HepG2 (cell line): ENCODE measurements around the gene MADCAM1. TPM values are rescaled to one million over a fixed set of nuclear protein-coding genes. Genes with fewer than 3 reads are reported as not detected.

Experiments used
- GATA4 ChIP-seq: sonication (generic); IDR thresholded peaks from 2 replicates; pipeline ENCODE4 v1.6.1; 2016; ENCODE audit warnings: antibody characterized with exemption, low read depth, borderline replicate concordance
- HNF4A ChIP-seq: sonication (generic); formaldehyde crosslinking; IDR thresholded peaks from 2 replicates; pipeline ENCODE4 v1.4.0; 2020; ENCODE audit warnings: missing genetic modification reagents
- HNRNPL ChIP-seq: fragments of 200-400 bp; formaldehyde crosslinking; IDR thresholded peaks from 2 replicates; pipeline ENCODE4 v1.6.1; 2017; ENCODE audit warnings: mild to moderate bottlenecking, low read depth, low read length
- KLF13 ChIP-seq: sonication (generic); formaldehyde crosslinking; IDR thresholded peaks from 2 replicates; pipeline ENCODE4 v1.4.0; 2020; ENCODE audit warnings: mild to moderate bottlenecking, missing genetic modification reagents
- MAFG ChIP-seq: sonication (generic); formaldehyde crosslinking; IDR thresholded peaks from 2 replicates; pipeline ENCODE4 v1.5.1; 2020; ENCODE audit warnings: mild to moderate bottlenecking, missing genetic modification reagents
- MED13 ChIP-seq: sonication (generic); formaldehyde crosslinking; IDR thresholded peaks from 2 replicates; pipeline ENCODE4 v1.5.0; 2020; ENCODE audit warnings: missing genetic modification reagents
- NBN ChIP-seq: fragments of 450-650 bp; conservative IDR thresholded peaks from 2 replicates; pipeline ENCODE4 v1.6.1; 2017
- NFATC3 ChIP-seq: sonication (generic); formaldehyde crosslinking; IDR thresholded peaks from 2 replicates; pipeline ENCODE4 v1.5.1; 2020; ENCODE audit warnings: mild to moderate bottlenecking, missing genetic modification reagents
- PHF21A ChIP-seq: sonication (generic); formaldehyde crosslinking; IDR thresholded peaks from 2 replicates; pipeline ENCODE4 v1.5.0; 2020; ENCODE audit warnings: mild to moderate bottlenecking, missing genetic modification reagents
- PTBP1 ChIP-seq: fragments of 200-400 bp; formaldehyde crosslinking; IDR thresholded peaks from 2 replicates; pipeline ENCODE4 v1.6.1; 2018; ENCODE audit warnings: low read length, low read depth; ENCODE audit not compliant: poor library complexity, severe bottlenecking
- REXO4 ChIP-seq: sonication (generic); formaldehyde crosslinking; IDR thresholded peaks from 2 replicates; pipeline ENCODE4 v1.8.0; 2022; ENCODE audit warnings: missing genetic modification reagents, mild to moderate bottlenecking, borderline replicate concordance
- SP5 ChIP-seq: IDR thresholded peaks from 2 replicates; pipeline ENCODE4 v1.6.1; 2016; ENCODE audit warnings: low read depth, borderline replicate concordance
- STAT5B ChIP-seq: sonication (generic); formaldehyde crosslinking; IDR thresholded peaks from 2 replicates; pipeline ENCODE4 v1.4.0; 2020; ENCODE audit warnings: missing genetic modification reagents
- ZBTB42 ChIP-seq: sonication (generic); formaldehyde crosslinking; IDR thresholded peaks from 2 replicates; pipeline ENCODE4 v1.5.0; 2020; ENCODE audit warnings: mild to moderate bottlenecking, missing genetic modification reagents
- ZNF101 ChIP-seq: sonication (generic); formaldehyde crosslinking; IDR thresholded peaks from 2 replicates; pipeline ENCODE4 v1.4.0; 2020; ENCODE audit warnings: mild to moderate bottlenecking, low read depth, missing genetic modification reagents, borderline replicate concordance
- ZNF121 ChIP-seq: sonication (generic); formaldehyde crosslinking; IDR thresholded peaks from 2 replicates; pipeline ENCODE4 v1.5.0; 2020; ENCODE audit warnings: mild to moderate bottlenecking, missing genetic modification reagents
- ZNF335 ChIP-seq: sonication (generic); formaldehyde crosslinking; IDR thresholded peaks from 2 replicates; pipeline ENCODE4 v1.4.0; 2020; ENCODE audit warnings: missing genetic modification reagents
- ZNF367 ChIP-seq: sonication (generic); formaldehyde crosslinking; IDR thresholded peaks from 2 replicates; pipeline ENCODE4 v1.4.0; 2020; ENCODE audit warnings: missing genetic modification reagents, borderline replicate concordance
- ZNF451 ChIP-seq: sonication (generic); formaldehyde crosslinking; IDR thresholded peaks from 2 replicates; pipeline ENCODE4 v1.5.0; 2020; ENCODE audit warnings: mild to moderate bottlenecking, missing genetic modification reagents
- polyA plus RNA-seq, 8 experiments: library from polyadenylated mRNA; depleted of rRNA in 3 of 8; stranded (reverse) in 7 of 8; unstranded in 1 of 8; fragments of >200 nt; fragmentation: Illumina TruSeq in 4 of 8; extraction: Trizol in 4 of 8; gene quantifications; 2 replicates each; pipeline versions ENCODE4 v1.2.1 to v1.2.3, GENCODE V29; 2011 to 2016; ENCODE audit warnings: low read depth in 4 of 8, missing spikeins in 1 of 8, mixed read lengths in 1 of 8; ENCODE audit not compliant: insufficient read depth in 1 of 8
- total RNA-seq, 5 experiments: library from RNA; depleted of rRNA; stranded (reverse); fragments of >200 nt; fragmentation: Illumina TruSeq; extraction: Trizol; gene quantifications; 2 replicates each; pipeline ENCODE4 v1.2.3, GENCODE V29; 2016; ENCODE audit warnings: low read depth in 1 of 5
- TF ChIP-seq, protein P1 (sequence below): sonication (generic); formaldehyde crosslinking; IDR thresholded peaks from 2 replicates; pipeline ENCODE4 v1.5.0; 2020; ENCODE audit warnings: missing genetic modification reagents
- TF ChIP-seq, protein P2 (sequence below): sonication (generic); formaldehyde crosslinking; IDR thresholded peaks from 2 replicates; pipeline ENCODE4 v1.5.0; 2020; ENCODE audit warnings: missing genetic modification reagents, mild to moderate bottlenecking, borderline replicate concordance
- TF ChIP-seq, protein P3 (sequence below): sonication (generic); formaldehyde crosslinking; IDR thresholded peaks from 2 replicates; pipeline ENCODE4 v1.5.0; 2020; ENCODE audit warnings: mild to moderate bottlenecking, missing genetic modification reagents
- TF ChIP-seq, protein P4 (sequence below): sonication (generic); formaldehyde crosslinking; conservative IDR thresholded peaks from 2 replicates; pipeline ENCODE4 v1.4.0; 2020; ENCODE audit warnings: missing genetic modification reagents

MADCAM1 gene
- total and polyA plus RNA-seq, 2 of the 13 experiments (the other 11 are each of a cell fraction or from before 2014, with no cell fraction given), result 0.29 to 0.33 TPM

DNA sequence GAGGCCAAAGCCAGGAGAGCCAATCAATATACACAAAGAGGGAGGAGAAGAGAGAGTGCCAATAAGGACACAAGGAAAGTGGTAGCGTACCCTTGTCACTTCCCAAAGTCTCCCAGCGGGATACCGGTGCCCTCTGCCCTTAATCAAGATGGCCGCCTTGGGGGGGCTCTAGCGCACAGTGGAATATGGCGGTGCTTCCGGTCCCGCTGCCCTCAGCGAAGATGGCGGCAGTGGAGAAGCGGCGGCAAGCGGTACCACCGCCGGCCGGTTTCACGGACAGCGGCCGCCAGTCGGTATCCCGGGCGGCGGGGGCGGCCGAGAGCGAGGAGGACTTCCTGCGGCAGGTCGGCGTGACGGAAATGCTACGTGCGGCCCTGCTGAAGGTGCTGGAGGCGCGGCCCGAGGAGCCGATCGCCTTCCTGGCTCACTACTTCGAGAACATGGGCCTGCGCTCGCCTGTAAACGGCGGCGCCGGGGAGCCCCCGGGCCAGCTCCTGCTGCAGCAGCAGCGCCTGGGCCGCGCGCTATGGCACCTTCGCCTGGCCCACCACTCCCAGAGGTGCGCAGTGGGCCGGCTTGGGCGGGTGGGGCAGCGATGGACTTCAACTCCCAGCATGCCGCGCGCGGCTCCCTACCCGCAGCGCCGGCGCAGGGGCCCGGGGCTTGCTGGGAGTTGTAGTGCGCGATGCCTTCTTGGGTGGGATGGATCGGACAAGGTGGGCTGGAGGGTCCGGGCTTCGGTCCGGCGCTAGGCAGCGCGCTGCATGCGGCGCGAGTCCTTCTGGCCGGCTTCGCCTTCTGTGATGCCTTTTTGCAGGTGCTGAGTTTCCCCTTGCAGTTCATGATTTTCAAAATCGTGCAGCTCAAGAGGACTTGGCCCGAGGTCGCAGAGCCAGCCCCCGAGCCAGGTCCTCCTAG is 11.3 kb downstream of the MADCAM1 start, which contains the start of gene TPGS1 (continued):
- TF ChIP-seq MED13 (0 out of 2 replicates have a peak, but pooled peaks have one; percentile 45), ZBTB42 (no peak), NBN (no peak), HNRNPL (no peak), NFATC3 (CRISPR knock-in tag) (peak; percentile 57; the same call in 1 of the 2 replicates), GATA4 (no peak), ZNF367 (CRISPR knock-in tag) (no peak), ZNF101 (CRISPR knock-in tag) (no peak), ZNF121 (CRISPR knock-in tag) (no peak; the same call in 1 of the 2 replicates), MAFG (CRISPR knock-in tag) (no peak), REXO4 (CRISPR knock-in tag) (no peak), ZNF335 (no peak), ZNF451 (0 out of 2 replicates have a peak, but pooled peaks have one; percentile 7), PHF21A (no peak), HNF4A (CRISPR knock-in tag) (no peak), PTBP1 (no peak), SP5 (CRISPR knock-in tag) (peak; percentile 18; the same call in 1 of the 2 replicates), KLF13 (CRISPR knock-in tag) (no peak), STAT5B (0 out of 2 replicates have a peak, but pooled peaks have one; percentile 25)
- TF ChIP-seq, protein P1, sequence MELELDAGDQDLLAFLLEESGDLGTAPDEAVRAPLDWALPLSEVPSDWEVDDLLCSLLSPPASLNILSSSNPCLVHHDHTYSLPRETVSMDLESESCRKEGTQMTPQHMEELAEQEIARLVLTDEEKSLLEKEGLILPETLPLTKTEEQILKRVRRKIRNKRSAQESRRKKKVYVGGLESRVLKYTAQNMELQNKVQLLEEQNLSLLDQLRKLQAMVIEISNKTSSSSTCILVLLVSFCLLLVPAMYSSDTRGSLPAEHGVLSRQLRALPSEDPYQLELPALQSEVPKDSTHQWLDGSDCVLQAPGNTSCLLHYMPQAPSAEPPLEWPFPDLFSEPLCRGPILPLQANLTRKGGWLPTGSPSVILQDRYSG (CRISPR knock-in tag), result peak; percentile 52; the same call in 1 of the 2 replicates
- TF ChIP-seq, protein P2, sequence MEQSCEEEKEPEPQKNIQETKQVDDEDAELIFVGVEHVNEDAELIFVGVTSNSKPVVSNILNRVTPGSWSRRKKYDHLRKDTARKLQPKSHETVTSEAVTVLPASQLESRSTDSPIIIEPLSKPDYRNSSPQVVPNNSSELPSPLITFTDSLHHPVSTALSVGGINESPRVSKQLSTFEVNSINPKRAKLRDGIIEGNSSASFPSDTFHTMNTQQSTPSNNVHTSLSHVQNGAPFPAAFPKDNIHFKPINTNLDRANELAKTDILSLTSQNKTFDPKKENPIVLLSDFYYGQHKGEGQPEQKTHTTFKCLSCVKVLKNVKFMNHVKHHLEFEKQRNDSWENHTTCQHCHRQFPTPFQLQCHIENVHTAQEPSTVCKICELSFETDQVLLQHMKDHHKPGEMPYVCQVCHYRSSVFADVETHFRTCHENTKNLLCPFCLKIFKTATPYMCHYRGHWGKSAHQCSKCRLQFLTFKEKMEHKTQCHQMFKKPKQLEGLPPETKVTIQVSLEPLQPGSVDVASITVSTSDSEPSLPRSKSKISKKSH, result no peak; the same call in 1 of the 2 replicates
- TF ChIP-seq, protein P3, sequence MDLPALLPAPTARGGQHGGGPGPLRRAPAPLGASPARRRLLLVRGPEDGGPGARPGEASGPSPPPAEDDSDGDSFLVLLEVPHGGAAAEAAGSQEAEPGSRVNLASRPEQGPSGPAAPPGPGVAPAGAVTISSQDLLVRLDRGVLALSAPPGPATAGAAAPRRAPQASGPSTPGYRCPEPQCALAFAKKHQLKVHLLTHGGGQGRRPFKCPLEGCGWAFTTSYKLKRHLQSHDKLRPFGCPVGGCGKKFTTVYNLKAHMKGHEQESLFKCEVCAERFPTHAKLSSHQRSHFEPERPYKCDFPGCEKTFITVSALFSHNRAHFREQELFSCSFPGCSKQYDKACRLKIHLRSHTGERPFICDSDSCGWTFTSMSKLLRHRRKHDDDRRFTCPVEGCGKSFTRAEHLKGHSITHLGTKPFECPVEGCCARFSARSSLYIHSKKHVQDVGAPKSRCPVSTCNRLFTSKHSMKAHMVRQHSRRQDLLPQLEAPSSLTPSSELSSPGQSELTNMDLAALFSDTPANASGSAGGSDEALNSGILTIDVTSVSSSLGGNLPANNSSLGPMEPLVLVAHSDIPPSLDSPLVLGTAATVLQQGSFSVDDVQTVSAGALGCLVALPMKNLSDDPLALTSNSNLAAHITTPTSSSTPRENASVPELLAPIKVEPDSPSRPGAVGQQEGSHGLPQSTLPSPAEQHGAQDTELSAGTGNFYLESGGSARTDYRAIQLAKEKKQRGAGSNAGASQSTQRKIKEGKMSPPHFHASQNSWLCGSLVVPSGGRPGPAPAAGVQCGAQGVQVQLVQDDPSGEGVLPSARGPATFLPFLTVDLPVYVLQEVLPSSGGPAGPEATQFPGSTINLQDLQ (CRISPR knock-in tag), result no peak
- TF ChIP-seq, protein P4, sequence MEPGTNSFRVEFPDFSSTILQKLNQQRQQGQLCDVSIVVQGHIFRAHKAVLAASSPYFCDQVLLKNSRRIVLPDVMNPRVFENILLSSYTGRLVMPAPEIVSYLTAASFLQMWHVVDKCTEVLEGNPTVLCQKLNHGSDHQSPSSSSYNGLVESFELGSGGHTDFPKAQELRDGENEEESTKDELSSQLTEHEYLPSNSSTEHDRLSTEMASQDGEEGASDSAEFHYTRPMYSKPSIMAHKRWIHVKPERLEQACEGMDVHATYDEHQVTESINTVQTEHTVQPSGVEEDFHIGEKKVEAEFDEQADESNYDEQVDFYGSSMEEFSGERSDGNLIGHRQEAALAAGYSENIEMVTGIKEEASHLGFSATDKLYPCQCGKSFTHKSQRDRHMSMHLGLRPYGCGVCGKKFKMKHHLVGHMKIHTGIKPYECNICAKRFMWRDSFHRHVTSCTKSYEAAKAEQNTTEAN (CRISPR knock-in tag), result peak; percentile 50; the same call in 1 of the 2 replicates
